Ovary (tissue), 9 donors: Measurements from ENCODE around the gene SUMF1. TPM values are rescaled to one million over a fixed set of nuclear protein-coding genes. Genes with fewer than 3 reads are reported as not detected.

ENCODE experiments used
- DNase-seq, 5 donors: peaks; one replicate each; pipeline ENCODE4 v3.0.0-alpha.2; 2019 to 2020
- H3K27ac ChIP-seq, 2 donors: fragments of 200-600 bp; one replicate each; pipeline versions ENCODE4 v1.5.1 to v1.8.0; 2019 to 2022
- H3K27me3 ChIP-seq: fragments of 200-600 bp; one replicate; pipeline ENCODE4 v1.8.0; 2022
- H3K36me3 ChIP-seq: fragments of 200-600 bp; sonication (generic); one replicate; pipeline ENCODE4 v1.5.1; 2019
- H3K4me1 ChIP-seq: one replicate; pipeline ENCODE4 v1.8.1; 2013; ENCODE audit warnings: mild to moderate bottlenecking, moderate library complexity; ENCODE audit not compliant: insufficient read depth
- H3K4me3 ChIP-seq: fragments of 200-600 bp; sonication (generic); one replicate; pipeline ENCODE4 v1.5.1; 2017
- H3K9me3 ChIP-seq, 2 donors: fragments of 200-600 bp in 1 of 2; sonication (generic) in 1 of 2; one replicate each; pipeline versions ENCODE4 v1.5.1 to v1.8.1; 2013 to 2019; ENCODE audit warnings: mild to moderate bottlenecking in 1 of 2, moderate library complexity in 1 of 2
- CTCF ChIP-seq, 3 donors: fragments of 450-650 bp in 2 of 3; fragments of 200-600 bp in 1 of 3; IDR thresholded peaks; one replicate each; pipeline versions ENCODE4 v1.5.1 to v1.8.0; 2016 to 2022; ENCODE audit warnings: antibody characterized with exemption in 3 of 3, mild to moderate bottlenecking in 1 of 3
- EP300 ChIP-seq: sonication (generic); formaldehyde crosslinking; IDR thresholded peaks from one replicate; pipeline ENCODE4 v1.6.1; 2017; ENCODE audit warnings: antibody characterized with exemption
- POLR2A ChIP-seq: fragments of 450-650 bp; IDR thresholded peaks from one replicate; pipeline ENCODE4 v1.6.1; 2017; ENCODE audit warnings: antibody characterized with exemption, mild to moderate bottlenecking, moderate library complexity
- WGBS, 3 donors: extraction: QIAGEN DNeasy Blood & Tissue Kit in 1 of 3; methylation state at CpG; one replicate each; pipeline versions ENCODE4 v1.1.5 to v1.1.7; 2013 to 2017; 5-methylcytosine and 5-hydroxymethylcytosine counted together
- intact Hi-C, 4 donors: fragments of 100-400 bp; cut with DNase I; formaldehyde crosslinking; loops; one replicate each; pipeline versions ENCODE4 v1.11.0 to v1.15.1; 2022 to 2023
- polyA plus RNA-seq, 2 donors: library from polyadenylated mRNA; stranded (reverse); fragments of 200-250 nt in 1 of 2; fragments of 350-450 nt in 1 of 2; fragmentation: Illumina TruSeq in 1 of 2; extraction: RNeasy Lipid Tissue Mini Kit (QIAGEN cat#74804) in 1 of 2; gene quantifications; one replicate each; pipeline ENCODE4 v1.2.3, GENCODE V29; 2013 to 2014
- total RNA-seq, 7 donors: library from RNA; depleted of rRNA in 2 of 7; stranded (reverse); fragments of >200 nt in 2 of 7; fragmentation: NEBNext Ultra II Directional in 3 of 7; extraction: Animal tissue kit (Norgen Biotek cat#: 25700) in 3 of 7; gene quantifications; one replicate each; pipeline versions ENCODE4 v1.1.0 to v1.2.4, GENCODE V29; 2016 to 2023
- donor health status: DM: no; HTN: no; CAD: no; lungs with moderate emphysema.
- donor health status: DM: no; HTN: no; CAD: no.
- donor health status: Bipolar disorder and iron deficiency.
- donor health status: DM: yes; HTN: yes; CAD: no.
- donor health status: DM: no; HTN: no; CAD: no.
- donor health status: DM: yes; HTN: yes; CAD: no.

The SUMF1 gene
- total and polyA plus RNA-seq, 9 donors: 17.6 to 57.2 (median 24.7) TPM

- no peaks in the 10 kb centered on the region for H3K36me3 ChIP-seq
- no peak for DNase-seq
- H3K27ac ChIP-seq: no peak overlapping the region
- H3K9me3 ChIP-seq: no peaks in the 10 kb centered on the region
- TF ChIP-seq CTCF (IDR thresholded peaks at IDR 0.05): no peak
- TF ChIP-seq POLR2A: no peak
- TF ChIP-seq EP300: no peak
- H3K27me3 ChIP-seq: no peaks in the 10 kb centered on the region
- 78 to 85% (median 81%) methylated on average over 5 of the region's 5 CpGs for WGBS, 3 donors
- no peak overlapping the region for H3K4me3 ChIP-seq
- peaks cover 9% of the 10 kb centered on the region for H3K4me1 ChIP-seq
- intact Hi-C loops: loop anchor here in 2 of 4 donors (10.0 kb wide), 1 partner anchor 144 kb away; no protein-coding TSS in a partner anchor
These were observed 31.4 kb upstream of the SUMF1 start for GRCh38 chr3:4498446-4498845.

DNA sequence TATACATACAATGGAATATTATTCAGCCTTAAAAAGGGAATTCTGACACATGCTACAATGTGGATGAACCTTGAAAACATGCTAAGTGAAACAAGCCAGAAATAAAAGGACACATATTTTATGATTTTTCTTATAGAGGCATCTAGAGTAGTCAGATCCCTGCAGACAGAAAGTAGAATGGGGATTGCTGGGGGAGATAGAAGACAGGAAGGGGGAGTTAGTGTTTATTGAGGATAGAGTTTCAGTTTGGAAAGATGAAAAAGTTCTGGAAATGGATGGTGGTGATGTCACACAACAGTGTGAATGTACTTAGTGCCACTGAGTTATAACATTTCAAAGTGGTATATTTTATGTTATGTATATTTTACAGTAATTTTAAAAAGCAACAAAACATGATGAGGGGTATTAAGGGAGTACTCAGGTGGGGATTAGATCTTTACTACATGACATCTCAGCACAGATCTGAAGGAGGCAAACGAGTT is 30.8 kb upstream of the SUMF1 start:
- H3K27me3 ChIP-seq: no peaks in the 10 kb centered on the region
- DNase-seq: no peak
- no peaks in the 10 kb centered on the region for H3K36me3 ChIP-seq
- no peak overlapping the region for H3K27ac ChIP-seq
- TF ChIP-seq POLR2A: no peak
- TF ChIP-seq EP300: no peak
- TF ChIP-seq CTCF (IDR thresholded peaks at IDR 0.05): no peak
- H3K4me1 ChIP-seq: peaks cover 5% of the 10 kb centered on the region
- H3K4me3 ChIP-seq: no peak overlapping the region
- no peaks in the 10 kb centered on the region for H3K9me3 ChIP-seq
- 34 to 45% (median 42%) methylated on average over 1 of the region's 1 CpG for WGBS, 3 donors
- intact Hi-C loops: loop anchor here in 2 of 4 donors (10.0 kb wide), 1 partner anchor 143 kb away; no protein-coding TSS in a partner anchor

DNA sequence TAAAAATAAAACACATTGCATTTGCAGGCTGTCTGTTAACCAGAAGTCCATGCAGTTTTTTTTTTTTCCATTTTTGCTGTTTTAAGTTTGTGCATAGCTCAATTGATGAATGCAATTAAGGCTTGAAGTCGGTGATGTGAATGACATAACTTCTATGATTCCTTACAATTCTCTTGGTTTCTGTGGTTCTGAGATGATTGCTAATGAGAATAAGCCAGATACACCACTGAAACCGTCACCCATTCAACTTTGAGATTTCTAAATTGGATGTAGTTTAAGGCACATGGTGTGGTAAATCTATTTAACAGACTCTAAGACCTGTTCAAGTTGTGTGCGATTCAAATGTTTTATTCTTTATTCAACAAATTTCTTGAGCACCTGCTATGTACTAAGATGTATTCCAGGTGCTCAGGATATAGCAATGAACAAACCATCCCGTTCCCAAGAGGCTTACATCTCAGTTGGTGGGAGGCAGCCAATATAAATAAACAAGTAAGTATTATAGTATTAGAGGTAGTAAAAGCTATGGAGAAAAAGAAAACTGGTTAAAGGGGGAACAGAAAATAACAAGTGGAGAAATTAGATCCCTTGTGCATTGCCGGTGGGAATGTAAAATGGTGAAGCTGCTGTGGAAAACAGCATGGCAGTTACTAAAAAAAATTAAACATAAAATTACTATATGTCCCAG is 30.1 kb upstream of the SUMF1 start:
- TF ChIP-seq EP300: no peak
- TF ChIP-seq CTCF (IDR thresholded peaks at IDR 0.05): no peak
- TF ChIP-seq POLR2A: no peak
- no peak overlapping the region for H3K4me3 ChIP-seq
- no peak overlapping the region for H3K27ac ChIP-seq
- peaks cover 5% of the 10 kb centered on the region for H3K4me1 ChIP-seq
- 55 to 59% (median 56%) methylated on average over 5 of the region's 5 CpGs for WGBS, 3 donors
- no peaks in the 10 kb centered on the region for H3K36me3 ChIP-seq
- no peak for DNase-seq
- no peaks in the 10 kb centered on the region for H3K27me3 ChIP-seq
- H3K9me3 ChIP-seq: no peaks in the 10 kb centered on the region
- intact Hi-C loops: loop anchor here in 2 of 4 donors (10.0 kb wide), 1 partner anchor 142 kb away; no protein-coding TSS in a partner anchor

DNA sequence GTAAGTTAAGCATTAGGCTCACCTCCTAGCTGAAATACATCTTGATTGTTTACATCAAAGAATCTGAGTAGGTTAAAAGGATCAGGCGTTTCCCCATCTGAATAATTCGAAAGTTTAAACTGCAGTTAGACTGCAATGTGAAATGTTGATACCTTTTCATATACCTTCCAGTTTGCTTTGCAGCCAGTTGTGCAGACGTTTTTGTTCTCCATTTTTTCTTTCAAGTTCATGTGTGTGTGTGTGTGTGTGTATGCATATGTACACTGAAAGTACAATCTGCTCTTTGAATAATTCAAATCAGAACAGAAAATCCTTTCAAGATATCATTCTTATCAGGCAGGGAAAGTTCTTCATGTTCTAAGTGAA is 29.0 kb upstream of the SUMF1 start:
- no peak overlapping the region for H3K27ac ChIP-seq
- no peaks in the 10 kb centered on the region for H3K36me3 ChIP-seq
- no peak for DNase-seq
- intact Hi-C loops: loop anchor here in 2 of 4 donors (10.0 kb wide), 1 partner anchor 141 kb away; no protein-coding TSS in a partner anchor
- H3K4me3 ChIP-seq: no peak overlapping the region
- H3K9me3 ChIP-seq: no peaks in the 10 kb centered on the region
- no peaks in the 10 kb centered on the region for H3K27me3 ChIP-seq
- WGBS, 3 donors: 42 to 48% (median 43%) methylated on average over 3 of the region's 3 CpGs
- no peak for TF ChIP-seq EP300
- TF ChIP-seq POLR2A: no peak
- TF ChIP-seq CTCF (IDR thresholded peaks at IDR 0.05): no peak
- peaks cover 5% of the 10 kb centered on the region for H3K4me1 ChIP-seq
